Transverse colon (tissue), 4 donors: ENCODE data around the gene CLEC20A.

Experiments
- CTCF ChIP-seq, 5 experiments: fragments of 200-600 bp in 3 of 5; fragments of 450-650 bp in 2 of 5; sonication (generic) in 3 of 5; IDR thresholded peaks; 1 replicate in 2 of 5; 2 replicates in 3 of 5; pipeline ENCODE4 v1.5.1; 2016 to 2017; ENCODE audit warnings: antibody characterized with exemption in 5 of 5, inconsistent platforms in 3 of 5, mild to moderate bottlenecking in 2 of 5, moderate library complexity in 1 of 5
- EP300 ChIP-seq: sonication (generic); formaldehyde crosslinking; IDR thresholded peaks from one replicate; pipeline ENCODE4 v1.6.1; 2017; ENCODE audit warnings: antibody characterized with exemption, low read depth
- POLR2AphosphoS5 ChIP-seq, 3 donors: sonication (generic); formaldehyde crosslinking; IDR thresholded peaks; one replicate each; pipeline ENCODE4 v1.6.1; 2016; ENCODE audit warnings: antibody characterized with exemption in 3 of 3

GRCh38 chr1:178528953-178529335 lies 32.2 kb upstream of the CLEC20A start:
- TF ChIP-seq CTCF (IDR thresholded peaks at IDR 0.05) (no peak), EP300 (no peak), POLR2AphosphoS5 (IDR thresholded peaks at IDR 0.05) (no peak)
